Measurements from ENCODE around the gene NUTF2.
A peak's percentile ranks its signal among the peaks of the same experiment; 100 is the strongest.
"Not testable (repeated sequence)": the region's sequence is repeated elsewhere in the genome, so short reads cannot be mapped to it uniquely, and the experiment has no call there.

Gene NUTF2

DNA sequence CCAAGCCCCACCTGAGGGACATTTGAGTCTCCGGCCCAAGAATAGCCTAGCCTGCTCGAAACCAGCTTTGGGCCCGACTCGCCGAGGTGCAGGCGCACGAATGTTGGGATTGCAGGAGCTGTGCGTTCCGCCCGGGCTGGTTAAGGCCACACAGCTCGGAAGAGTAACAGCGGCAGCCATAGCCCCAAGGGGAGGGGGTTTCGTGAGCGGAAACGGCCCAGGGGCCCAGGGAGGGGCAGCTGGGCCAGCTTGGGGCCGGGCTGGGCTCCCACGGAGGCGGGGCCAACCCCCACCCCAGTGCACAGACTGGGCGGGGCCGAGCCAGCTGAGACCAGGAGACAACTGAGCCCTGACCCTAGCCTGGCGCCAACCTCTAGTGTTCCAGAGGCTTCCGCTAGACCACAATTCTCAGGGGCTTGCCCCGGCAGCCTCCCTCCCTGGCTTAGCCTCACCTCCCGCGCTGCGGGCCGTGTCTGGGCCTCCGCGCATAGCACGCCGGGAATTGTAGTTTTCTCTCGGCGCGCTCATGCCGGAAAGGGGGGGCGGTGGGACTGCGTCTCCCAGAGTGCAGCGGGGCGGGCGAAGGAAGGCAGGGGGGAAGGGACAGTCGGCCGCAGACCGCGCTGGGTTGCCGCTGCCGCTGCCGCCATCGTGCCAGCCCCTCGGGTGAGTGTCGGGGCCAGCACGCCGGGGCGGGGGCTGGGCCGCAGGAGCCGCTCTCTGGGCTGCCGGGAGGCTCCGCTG lies at the start of gene NUTF2:
Gene NUTF2, plus strand, starts transcription at position 614 of the 744 bp plus-strand sequence. CDS start 18,198 bp downstream, outside the sequence.
- DNase-seq = peak; percentile 96

DNA sequence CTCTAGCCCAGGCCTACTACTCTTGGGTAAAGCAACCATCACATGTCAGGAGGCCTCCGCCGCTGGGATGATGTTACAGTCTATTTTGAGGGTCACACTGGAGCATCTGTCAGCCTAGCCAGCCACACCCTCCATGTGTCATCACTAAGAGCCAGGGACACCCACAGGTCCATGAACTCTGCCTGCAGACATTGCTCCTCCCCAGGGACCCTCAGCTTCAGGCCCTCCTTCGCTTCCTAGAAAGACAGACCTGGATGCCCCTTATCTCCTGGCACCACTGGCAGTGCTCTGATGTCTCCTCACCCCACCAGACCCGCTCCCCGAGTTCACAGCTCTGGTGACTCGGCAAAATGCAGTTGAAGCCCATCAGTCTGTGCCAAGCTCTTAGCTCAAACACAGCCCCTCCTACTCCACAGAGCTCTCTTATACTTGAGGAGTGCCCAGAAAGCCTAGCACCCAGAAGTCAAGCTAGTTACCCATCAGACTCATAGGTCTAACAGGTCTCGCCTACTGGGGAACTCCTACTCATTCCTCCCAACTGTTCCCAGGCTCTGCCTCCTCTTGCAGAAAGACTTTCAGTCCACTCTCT lies 46.3 kb upstream of the NUTF2 start:
- DNase-seq = no peak

DNA sequence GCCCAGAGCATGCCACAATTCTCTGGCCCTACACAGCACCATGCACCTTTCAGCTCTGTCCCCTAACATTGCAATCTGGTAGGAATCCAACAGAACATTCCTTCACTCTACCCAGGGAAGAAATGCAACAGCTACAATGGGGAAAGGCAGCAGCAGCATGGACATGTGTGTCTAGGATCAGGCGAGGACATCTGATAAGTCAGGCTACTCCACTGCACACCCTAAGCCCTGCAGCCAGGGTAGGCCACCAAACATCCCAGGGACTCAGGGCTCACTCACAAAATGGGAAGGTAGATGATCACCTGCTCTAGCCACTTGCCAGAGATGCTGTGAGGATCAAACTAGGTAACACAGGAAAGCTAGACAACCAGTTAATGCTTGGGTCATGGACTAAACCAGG lies 45.5 kb upstream of the NUTF2 start:
- no peak for DNase-seq

DNA sequence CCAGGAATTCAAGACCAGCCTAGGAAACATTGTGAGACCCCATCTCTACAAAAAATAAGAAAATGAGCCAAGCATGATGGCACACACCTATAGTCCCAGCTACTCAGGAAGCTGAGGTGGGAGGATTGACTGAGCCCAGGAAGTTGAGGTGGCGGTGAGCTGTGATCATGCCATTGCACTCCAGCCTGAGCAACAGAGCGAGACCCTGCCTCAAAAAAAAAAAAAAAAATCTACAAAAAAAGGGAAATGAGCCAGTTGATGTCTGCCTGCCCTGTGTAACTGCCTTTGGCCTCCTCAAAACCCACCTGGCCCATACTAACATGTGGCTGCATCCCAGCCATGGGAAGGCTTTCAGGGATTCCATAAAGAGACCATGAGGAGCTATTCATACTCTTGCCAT lies 44.9 kb upstream of the NUTF2 start:
- no peak for DNase-seq

DNA sequence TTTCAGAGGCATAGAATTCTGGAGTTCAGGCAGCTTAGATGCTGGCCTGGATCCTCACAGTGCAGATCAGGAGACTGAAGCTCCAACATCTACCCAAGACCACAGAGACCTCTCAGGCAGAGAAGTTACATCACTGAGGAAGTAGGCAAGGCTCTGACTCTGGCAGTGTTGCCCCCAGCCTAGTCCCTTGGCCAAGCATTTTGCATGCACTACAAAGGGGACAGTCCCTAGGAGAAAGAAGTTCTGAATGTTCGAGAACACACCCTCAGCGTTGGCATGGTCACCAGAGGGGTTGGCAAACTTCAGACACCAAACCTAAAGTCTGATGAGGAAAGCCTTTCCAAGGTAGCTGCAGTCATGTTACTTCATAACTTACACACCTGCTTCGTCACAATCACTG lies 42.8 kb upstream of the NUTF2 start:
- DNase-seq = no peak

DNA sequence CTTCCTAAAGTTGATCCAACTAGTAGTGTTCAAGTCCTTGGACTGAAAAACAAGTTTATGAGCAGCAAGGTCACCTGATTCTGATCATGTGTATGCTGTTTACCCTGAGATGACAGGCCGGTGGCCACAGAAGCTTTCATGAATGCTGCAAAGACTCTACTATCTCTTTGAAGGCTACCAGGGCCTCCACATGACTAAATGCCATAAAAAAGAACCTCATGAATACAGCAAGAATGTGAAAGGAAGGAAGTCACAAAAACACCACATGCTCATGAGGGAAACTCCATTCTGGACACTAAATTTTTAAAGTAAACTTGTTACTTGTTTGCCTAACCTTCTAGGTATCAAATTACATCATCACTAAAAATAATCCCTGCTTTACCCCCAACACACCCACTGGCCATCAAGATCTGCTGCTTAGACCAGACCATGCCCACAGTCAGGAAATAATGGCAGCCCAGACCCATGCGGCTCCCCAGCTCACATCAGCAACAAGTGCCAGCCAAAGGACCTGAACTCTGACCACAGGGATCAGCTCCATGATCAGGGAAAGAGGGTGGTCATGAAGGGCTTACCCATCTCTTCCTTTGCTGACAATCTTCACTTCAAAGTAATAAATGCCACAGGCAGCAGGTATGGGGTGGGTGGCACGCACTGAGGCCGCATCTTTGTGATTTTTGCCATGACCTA lies 41.7 kb upstream of the NUTF2 start:
- DNase-seq = no peak

DNA sequence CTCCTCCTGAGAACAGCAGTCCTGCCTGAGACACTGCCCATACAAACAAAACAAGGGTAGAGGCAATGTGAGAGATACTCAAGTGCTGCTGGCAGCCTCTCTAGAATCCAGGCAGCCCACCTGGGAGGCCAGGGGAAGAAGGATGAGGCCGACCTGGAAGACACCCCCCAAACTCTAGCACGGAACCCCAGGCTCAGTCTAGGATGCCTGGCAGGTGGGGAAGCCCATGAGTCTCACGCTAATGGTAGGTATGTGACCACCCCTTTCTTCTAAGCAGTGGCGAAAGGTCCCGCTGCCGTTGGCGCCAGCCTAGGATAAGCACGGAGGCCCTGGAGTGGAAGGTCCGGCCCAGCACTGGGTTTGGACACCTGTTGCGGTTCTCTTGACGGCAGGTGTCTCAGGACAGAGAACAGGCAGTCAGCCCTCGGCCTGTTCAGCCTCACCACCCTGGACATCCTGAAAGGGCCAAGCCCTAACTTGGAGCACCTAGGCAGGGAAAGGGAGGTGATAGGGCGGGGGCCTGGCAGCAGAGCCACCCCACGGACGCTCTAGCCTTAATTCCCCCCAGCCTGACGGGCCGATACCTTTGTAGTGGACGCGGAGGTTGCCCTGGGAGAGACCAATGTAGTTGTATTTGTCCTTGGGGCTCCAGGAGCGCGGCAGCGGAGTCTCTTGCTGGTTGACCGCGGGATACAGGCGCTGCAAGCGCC lies 40.9 kb upstream of the NUTF2 start:
- DNase-seq = no peak

DNA sequence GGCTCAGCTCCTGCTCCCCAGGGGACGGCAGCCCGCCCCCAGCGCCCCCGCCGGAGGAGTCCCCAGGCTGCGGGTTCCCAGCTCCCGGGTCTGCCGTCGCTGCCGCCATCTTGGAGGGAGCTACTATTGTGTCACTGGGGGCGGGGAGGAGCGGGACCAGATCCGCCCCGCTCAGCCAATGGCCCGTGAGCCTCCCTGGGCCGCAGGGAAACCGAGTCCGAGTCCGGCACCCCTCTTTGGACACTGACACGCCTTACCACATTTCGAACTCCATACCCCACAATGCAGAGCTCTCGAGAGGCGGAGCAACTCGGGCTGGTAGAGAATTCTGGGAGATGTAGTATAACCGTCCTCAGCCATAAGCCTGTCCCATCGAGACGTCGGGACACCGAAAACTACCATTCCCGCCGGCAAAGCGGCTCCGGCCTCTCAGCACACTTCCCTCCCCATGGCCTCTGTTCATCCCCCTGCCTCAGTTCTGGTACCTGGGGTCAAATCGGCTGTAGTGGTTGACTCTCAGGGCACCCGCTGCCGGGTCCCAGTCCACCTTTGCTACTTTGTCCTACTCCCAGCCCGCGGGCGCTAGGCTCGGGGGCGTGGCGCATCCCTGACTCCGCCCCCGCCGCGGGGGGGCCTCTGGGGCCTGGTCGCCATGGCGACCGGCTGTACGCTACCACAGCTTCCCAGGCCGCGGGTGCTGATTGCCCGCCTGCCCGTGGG lies 40.1 kb upstream of the NUTF2 start, which contains the start of the genes RANBP10 and TSNAXIP1:
Gene RANBP10, minus strand, starts transcription at position 133 of the 720 bp plus-strand sequence. Its CDS starts 24 bp downstream, at position 109.
Gene TSNAXIP1, plus strand, starts transcription at position 462 of the 720 bp plus-strand sequence. CDS start 261 bp downstream, outside the sequence.
- DNase-seq = peak; percentile 100

DNA sequence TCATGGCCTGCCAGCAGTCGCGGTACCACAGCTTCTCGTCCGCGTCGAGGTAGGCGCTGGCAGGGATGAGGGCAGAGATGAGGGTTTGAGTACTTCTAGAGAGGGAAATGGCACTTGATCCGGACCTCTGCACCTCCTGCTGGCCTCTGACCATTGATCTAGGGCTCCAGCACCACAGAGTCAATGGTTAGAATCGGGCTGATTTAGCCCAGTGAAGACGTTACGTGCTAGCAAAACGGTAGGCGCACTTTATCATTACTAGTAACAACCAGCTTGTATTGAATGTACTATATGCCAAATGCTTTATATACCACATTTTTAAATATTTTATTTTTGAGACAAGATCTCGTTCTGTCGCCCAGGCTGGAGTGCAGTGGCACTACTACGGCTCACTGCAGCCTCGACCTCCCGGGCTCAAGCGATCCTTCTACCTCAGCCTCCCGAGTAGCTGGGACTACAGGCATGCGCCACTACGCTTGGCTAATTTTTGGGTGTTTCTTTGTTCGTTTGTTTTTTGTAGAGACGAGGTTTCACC lies 39.5 kb upstream of the NUTF2 start:
- DNase-seq = no peak

DNA sequence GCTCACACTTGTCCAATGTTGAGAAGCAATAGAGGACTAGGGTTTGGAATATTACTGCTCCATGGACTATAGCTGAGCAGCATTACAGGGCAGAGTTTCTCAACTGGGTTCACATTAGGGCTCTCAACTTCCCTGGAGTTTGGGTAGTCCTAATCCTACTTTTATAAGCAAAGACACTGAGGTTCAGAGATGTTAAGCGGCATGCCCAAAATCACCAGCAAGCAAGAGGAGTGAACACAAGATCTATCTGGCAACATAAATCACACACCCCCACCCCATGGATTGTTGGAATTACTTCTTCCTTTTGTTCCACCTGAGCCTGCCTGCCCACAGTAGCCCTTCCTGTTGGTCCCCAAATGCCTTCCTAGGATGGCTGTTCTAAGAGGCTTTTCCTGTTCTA lies 34.8 kb upstream of the NUTF2 start:
- DNase-seq = no peak

DNA sequence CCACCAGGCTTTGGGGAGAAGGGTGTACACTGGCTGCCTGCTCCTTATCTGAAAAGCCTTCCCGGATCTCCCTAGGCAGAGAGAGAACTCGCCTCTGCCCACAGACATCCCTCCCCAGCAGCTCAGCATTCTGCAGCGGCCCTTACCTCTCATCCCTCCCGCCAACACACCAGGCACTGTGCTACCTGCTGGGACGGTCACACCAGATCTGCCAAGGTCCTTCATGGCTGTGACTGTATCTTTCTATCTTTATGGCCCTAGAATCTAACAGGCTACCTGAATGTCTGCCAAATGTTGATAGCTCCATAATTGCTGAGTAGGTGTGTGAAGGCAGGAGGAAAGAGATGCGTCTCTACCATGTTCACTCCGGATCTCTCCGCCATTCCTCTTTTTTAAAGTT lies 32.2 kb upstream of the NUTF2 start:
- no peak for DNase-seq

DNA sequence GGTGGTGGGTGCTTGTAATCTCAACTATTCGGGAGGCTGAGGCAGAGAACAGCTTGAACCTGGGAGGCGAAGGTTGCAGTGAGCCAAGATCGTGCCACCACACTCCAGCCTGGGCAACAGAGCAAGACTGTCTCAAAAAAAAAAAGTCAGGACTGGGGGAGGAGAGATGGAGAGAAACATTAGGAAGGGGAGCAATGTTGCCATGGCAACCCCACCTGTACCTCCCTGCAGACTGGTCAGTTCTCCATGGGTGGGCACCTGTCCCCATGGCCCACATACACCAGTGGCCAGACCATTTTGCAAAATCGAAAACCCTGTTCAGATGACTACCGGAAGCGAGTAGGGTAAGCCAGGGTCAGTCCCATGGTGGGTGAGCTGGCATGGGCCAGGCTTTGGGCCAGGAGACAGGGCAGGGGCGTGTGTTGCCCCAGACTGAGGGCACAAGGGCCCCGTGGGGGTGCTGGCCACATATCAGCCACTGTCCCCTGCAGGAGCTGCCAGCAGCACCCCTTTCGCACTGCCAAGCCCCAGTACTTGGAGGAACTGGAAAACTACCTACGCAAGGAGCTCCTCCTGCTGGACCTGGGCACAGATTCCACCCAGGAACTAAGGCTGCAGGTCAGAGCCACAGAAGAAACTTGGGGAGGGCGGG lies 26.0 kb upstream of the NUTF2 start:
- DNase-seq = no peak

DNA sequence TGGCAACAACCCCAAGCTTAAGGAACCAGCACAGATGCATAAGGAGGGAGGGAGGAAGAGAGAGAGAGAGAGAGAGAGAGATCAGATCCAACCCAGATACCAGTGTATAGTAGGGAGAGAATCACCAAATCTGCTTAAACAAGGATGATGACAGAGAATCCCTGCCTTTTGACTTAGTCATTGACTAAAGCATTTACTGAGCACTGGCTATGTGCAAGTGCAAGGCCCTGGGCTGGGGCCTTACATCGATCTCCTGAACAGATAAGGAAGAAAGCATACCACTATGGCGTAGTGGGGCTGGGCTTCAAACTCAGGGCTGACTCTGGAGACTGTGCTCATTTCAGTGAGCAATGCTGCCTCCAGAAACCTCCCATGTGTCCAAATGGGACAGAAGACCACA lies 24.2 kb upstream of the NUTF2 start:
- peak; percentile 69 for DNase-seq

DNA sequence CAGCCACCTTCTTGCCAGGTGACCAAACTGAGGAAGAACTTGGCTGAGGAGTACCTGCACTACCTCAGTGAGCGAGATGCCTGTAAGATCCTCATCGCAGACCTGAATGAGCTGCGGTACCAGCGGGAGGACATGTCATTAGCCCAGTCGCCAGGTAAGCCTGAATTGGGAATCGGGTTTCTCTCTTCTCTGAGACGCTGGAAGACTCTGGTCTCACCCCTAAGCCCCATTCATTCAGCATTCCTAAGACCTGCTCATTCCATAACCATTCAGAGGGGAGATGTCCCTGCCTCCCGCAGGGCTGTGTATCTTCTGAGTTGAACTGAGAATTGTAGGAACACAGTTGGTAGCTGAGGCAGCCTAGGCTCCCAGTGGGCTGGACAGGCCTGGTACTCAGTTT lies 21.6 kb upstream of the NUTF2 start:
- DNase-seq = no peak

DNA sequence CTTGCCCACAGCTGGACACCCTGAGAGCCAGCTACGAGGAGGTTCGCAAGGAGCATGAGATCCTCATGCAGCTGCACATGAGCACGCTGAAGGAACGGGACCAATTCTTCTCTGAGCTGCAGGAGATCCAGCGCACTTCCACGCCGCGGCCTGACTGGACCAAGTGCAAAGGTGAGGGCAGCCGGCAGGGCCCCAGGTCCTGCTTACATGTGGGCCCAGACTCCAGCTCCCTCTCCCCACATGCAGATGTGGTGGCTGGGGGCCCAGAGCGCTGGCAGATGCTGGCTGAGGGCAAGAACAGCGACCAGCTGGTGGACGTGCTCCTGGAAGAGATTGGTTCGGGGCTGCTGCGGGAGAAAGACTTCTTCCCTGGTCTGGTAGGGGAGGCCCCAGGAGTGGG lies 20.8 kb upstream of the NUTF2 start:
- DNase-seq = no peak

DNA sequence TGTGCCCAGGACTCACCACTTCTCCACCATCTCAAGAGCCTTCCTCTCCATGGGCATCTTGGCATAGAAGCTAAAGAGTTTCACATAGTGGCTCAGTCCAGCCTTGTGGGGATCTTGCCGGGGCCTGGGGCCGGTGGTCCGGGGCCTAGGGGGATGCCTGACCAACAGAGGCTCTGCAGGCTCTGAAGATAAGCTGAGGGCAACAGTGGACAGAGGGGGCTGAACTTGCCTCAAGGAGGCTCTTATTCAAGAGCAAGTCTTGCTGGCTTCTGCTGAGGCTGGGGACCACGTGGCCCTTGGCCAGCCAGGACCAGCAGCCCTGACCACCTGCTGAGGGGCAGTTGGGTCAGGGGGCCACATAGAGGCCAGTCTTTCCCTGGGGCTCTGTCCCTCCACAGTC lies 18.1 kb upstream of the NUTF2 start:
- DNase-seq = no peak

DNA sequence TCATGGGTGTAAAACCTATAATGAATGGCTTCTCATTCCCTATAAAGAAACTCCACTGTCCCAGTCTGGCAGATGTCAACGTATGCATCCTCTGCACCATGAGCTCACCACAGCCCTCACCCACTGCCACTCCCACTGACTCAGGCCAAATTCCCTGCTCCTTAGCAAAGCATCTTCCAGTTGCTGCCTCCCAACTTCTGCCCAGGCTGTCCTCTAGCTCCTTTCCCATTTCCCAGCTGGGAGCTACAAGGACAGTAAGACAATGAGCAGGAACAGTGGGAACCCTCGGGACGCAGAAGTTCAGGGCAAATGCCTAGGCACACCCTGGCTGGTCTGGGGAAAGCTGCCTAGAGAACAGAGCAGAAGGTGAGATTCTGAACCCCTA lies 13.7 kb upstream of the NUTF2 start:
- DNase-seq = peak; percentile 84

DNA sequence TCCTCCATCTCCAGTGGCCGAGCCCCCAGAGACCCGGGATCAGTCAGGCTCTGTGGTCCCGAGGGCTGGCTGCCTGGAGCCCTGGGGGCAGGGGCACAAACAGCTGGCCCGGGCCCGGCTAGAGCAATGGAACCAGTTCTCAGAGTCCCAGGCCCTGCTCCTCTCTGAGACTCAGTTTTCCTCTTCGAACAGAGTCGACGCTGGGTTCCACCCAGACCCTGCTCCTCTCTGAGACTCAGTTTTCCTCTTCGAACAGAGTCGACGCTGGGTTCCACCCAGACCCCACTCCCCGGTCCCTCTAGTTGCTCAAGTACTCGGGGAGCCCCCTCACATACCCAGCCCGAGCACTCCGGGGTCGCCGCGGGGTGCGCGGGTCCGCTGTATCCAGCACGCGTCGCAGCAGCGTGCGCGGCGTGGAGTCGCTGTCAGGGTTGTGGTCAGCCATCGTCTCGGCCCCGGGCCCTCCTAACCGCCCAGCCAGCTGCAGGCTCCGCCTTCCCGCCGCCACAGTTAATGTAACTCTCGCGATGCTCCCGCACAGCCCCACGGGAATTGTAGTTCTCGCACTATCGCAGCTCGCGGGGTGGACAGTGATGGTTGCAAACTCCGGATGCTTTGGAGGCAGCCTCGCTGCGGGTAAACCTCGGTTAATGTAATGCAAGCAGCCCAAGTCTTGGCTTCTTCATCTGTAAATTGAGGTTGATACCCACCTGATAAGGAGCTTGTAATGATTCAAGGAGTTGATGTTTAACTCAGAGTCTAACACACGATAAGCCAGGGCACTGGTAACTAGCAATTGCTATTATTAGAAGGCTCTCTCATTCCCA lies 13.1 kb upstream of the NUTF2 start:
- DNase-seq = peak; percentile 89

DNA sequence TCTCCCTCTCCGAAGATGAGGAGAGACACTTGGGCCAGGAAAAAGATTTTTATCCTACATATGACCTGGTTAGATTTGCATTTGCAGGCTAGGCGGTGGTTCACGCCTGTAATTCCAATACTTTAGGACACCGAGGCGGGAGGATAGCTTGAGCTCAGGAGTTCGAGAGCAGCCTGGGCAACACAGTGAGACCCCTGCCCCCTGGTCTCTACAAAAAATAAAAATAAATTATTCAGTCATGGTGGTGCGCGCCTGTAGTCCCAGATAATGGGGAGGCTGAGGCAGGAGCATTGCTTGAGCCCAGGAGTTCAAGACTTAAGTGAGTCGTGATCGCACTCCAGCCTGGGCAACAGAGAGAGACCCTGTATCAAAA lies 12.5 kb upstream of the NUTF2 start:
- DNase-seq = no peak

DNA sequence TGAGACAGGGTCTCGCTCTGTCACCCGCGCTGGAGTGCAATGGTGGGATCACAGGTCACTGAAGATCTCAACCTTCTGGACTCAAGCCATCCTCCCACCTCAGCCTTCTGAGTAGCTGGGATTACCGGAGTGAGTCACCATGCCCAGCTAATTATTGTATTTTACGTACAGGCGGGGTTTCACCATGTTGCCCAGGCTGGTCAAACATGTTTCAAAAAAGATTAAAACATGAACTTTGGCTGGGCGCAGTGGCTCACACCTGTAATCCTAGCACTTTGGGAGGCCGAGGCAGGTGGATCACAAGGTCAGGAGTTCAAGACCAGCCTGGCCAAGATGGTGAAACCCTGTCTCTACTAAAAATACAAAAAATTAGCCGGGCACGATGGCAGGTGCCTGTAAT lies 9.5 kb upstream of the NUTF2 start:
- not testable (repeated sequence) for DNase-seq

DNA sequence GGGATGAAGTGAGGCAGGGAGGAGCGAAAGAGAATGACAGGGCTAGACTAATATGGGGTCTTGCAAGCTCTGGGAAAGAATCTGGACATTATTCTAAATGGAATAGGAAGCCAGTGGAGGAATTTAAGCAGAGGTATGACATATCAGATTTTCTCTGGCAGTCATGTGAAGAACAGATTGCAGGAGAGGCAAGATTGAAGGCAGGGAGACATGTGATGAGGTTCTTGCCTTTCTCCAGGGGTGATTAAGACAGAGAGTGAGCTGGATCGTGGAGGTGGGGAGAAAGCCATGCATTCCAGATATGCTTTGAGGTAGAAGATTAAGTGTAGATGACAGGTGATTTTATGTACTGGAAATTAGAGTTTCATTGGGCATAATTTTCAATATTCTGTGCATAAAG lies 8.9 kb upstream of the NUTF2 start:
- no peak for DNase-seq
